Measurements from ENCODE around the gene SLC25A46.

The SLC25A46 gene

GRCh38 chr5:110707260-110707844, 31.5 kb upstream of the SLC25A46 start:
- ATAC-seq: no peak
- TF ChIP-seq PATZ1 (CRISPR knock-in tag; IDR thresholded peaks at IDR 0.05; ENCODE audit: borderline replicate concordance): no peak
- TF ChIP-seq, protein P1, sequence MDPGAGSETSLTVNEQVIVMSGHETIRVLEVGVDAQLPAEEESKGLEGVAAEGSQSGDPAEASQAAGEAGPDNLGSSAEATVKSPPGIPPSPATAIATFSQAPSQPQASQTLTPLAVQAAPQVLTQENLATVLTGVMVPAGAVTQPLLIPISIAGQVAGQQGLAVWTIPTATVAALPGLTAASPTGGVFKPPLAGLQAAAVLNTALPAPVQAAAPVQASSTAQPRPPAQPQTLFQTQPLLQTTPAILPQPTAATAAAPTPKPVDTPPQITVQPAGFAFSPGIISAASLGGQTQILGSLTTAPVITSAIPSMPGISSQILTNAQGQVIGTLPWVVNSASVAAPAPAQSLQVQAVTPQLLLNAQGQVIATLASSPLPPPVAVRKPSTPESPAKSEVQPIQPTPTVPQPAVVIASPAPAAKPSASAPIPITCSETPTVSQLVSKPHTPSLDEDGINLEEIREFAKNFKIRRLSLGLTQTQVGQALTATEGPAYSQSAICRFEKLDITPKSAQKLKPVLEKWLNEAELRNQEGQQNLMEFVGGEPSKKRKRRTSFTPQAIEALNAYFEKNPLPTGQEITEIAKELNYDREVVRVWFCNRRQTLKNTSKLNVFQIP (CRISPR knock-in tag; IDR thresholded peaks at IDR 0.05; ENCODE audit: borderline replicate concordance, low read depth): no peak
- no peak for TF ChIP-seq GLIS3 (CRISPR knock-in tag; IDR thresholded peaks at IDR 0.05)
- no peak for TF ChIP-seq ESRRG (CRISPR knock-in tag; IDR thresholded peaks at IDR 0.05)
- no peak for TF ChIP-seq PPARA (CRISPR knock-in tag; IDR thresholded peaks at IDR 0.05; ENCODE audit: borderline replicate concordance)
- TF ChIP-seq, protein P2, sequence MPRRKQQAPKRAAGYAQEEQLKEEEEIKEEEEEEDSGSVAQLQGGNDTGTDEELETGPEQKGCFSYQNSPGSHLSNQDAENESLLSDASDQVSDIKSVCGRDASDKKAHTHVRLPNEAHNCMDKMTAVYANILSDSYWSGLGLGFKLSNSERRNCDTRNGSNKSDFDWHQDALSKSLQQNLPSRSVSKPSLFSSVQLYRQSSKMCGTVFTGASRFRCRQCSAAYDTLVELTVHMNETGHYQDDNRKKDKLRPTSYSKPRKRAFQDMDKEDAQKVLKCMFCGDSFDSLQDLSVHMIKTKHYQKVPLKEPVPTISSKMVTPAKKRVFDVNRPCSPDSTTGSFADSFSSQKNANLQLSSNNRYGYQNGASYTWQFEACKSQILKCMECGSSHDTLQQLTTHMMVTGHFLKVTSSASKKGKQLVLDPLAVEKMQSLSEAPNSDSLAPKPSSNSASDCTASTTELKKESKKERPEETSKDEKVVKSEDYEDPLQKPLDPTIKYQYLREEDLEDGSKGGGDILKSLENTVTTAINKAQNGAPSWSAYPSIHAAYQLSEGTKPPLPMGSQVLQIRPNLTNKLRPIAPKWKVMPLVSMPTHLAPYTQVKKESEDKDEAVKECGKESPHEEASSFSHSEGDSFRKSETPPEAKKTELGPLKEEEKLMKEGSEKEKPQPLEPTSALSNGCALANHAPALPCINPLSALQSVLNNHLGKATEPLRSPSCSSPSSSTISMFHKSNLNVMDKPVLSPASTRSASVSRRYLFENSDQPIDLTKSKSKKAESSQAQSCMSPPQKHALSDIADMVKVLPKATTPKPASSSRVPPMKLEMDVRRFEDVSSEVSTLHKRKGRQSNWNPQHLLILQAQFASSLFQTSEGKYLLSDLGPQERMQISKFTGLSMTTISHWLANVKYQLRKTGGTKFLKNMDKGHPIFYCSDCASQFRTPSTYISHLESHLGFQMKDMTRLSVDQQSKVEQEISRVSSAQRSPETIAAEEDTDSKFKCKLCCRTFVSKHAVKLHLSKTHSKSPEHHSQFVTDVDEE (CRISPR knock-in tag; IDR thresholded peaks at IDR 0.05): no peak
- no peak for TF ChIP-seq RARB (CRISPR knock-in tag; IDR thresholded peaks at IDR 0.05)
- TF ChIP-seq ZNF8 (CRISPR knock-in tag; IDR thresholded peaks at IDR 0.05): no peak
- TF ChIP-seq ZNF70 (CRISPR knock-in tag; IDR thresholded peaks at IDR 0.05): no peak

GRCh38 chr5:110716247-110717245, 22.3 kb upstream of the SLC25A46 start:
- no peak for ATAC-seq
- TF ChIP-seq ARNTL (CRISPR knock-in tag; IDR thresholded peaks at IDR 0.05; ENCODE audit: borderline replicate concordance, low read depth): no peak
- TF ChIP-seq ZNF565 (CRISPR knock-in tag; conservative IDR thresholded peaks at IDR 0.05; ENCODE audit: low read depth): no peak
- TF ChIP-seq, protein P1 (CRISPR knock-in tag; IDR thresholded peaks at IDR 0.05; ENCODE audit: borderline replicate concordance, low read depth): no peak
- no peak for TF ChIP-seq ESRRG (CRISPR knock-in tag; IDR thresholded peaks at IDR 0.05)
- TF ChIP-seq CSRNP3 (CRISPR knock-in tag; IDR thresholded peaks at IDR 0.05): no peak
- no peak for TF ChIP-seq PPARA (CRISPR knock-in tag; IDR thresholded peaks at IDR 0.05; ENCODE audit: borderline replicate concordance)
- TF ChIP-seq, protein P2 (CRISPR knock-in tag; IDR thresholded peaks at IDR 0.05): no peak
- no peak for TF ChIP-seq PATZ1 (CRISPR knock-in tag; IDR thresholded peaks at IDR 0.05; ENCODE audit: borderline replicate concordance)
- TF ChIP-seq ZFP3 (CRISPR knock-in tag; IDR thresholded peaks at IDR 0.05): no peak
- TF ChIP-seq ZFP30 (CRISPR knock-in tag; IDR thresholded peaks at IDR 0.05): no peak
- TF ChIP-seq ZC3H10 (CRISPR knock-in tag; IDR thresholded peaks at IDR 0.05): no peak
- no peak for TF ChIP-seq BACH2 (CRISPR knock-in tag; IDR thresholded peaks at IDR 0.05; ENCODE audit: borderline replicate concordance)
- no peak for TF ChIP-seq RARB (CRISPR knock-in tag; IDR thresholded peaks at IDR 0.05)
- TF ChIP-seq TCF4 (CRISPR knock-in tag; IDR thresholded peaks at IDR 0.05; ENCODE audit: borderline replicate concordance): no peak
- TF ChIP-seq GLIS3 (CRISPR knock-in tag; IDR thresholded peaks at IDR 0.05): no peak
- TF ChIP-seq CREB5 (CRISPR knock-in tag; IDR thresholded peaks at IDR 0.05; ENCODE audit: low read depth): no peak
- TF ChIP-seq OSR1 (CRISPR knock-in tag; IDR thresholded peaks at IDR 0.05): no peak

Measured in SK-N-SH treated with all-trans-retinoic acid at 6 μM for 48 hours (cell line).